Activated CD8-positive, alpha-beta memory T cell treated with anti-CD3 and anti-CD28 coated beads for 1 hour (primary cell): ENCODE data around the gene SLC27A6.

Experiments
- DNase-seq, 2 donors: peaks; one replicate each; pipeline ENCODE4 v3.0.0-alpha.2; 2020; ENCODE audit warnings: low read depth in 1 of 2; ENCODE audit errors: extremely low read depth in 1 of 2

SLC27A6 gene

GRCh38 chr5:129061849-129062248 is 96.6 kb downstream of the SLC27A6 start:
- DNase-seq = no peak

GRCh38 chr5:129063483-129064113 is 98.3 kb downstream of the SLC27A6 start:
- DNase-seq = no peak

DNA sequence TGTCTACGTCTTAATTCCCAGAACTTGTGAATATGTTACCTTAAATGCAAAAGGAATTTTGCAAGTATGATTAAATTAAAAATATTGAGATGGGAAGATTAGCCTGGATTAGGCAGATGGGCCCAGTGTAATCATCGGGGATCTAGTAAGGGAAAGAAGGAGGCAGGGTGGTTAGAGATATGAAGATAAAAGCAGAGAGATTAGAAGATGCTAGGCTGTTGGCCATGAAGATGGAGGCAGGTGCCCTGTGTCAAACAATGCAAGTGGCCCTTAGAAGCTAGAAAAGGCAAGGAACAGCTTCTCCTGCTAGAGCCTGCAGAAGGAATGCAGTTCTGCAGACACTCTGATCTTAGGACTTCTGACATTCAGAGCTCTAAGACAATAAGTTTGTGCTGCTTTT is 100.4 kb downstream of the SLC27A6 start:
- DNase-seq = no peak

- DNase-seq = no peak
Observed at GRCh38 chr5:129067745-129068144, 102.5 kb downstream of the SLC27A6 start.

DNA sequence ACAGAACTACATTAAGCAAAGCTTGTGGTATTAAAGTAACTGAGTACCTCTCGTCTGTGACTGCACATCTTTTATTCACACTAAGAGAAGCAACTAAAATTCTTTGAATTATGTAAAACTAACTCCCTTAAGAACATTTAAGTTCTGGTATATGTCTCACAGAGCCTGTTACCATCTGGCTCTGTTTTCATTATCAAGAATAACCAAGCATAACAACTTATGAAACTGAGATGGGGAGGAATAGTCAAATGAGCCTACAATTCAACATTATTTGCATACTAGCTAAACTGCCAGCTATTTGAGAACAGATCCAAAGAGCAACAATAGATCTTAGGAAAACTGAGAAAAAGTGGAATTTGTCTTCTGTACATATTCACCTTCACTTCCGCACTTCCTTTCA is 104.0 kb downstream of the SLC27A6 start:
- no peak for DNase-seq

DNA sequence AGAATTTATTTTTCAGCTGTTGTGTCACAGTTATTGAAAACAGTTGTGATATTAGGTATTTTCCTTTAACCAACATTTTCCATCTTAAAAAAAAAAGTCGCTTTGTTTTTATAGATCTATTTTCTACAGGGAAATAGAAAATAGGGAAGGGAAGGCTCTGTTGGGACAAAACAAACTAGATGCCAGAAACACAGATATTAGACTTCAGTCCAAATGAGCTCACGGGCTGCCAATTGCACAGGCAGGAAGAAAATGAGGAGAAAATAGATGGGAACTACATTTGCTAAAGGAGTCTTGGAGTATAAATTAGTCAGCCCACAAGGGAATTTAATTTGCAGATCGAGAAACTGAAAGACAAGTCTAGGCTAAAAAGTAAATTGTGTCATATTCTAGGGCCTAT is 107.8 kb downstream of the SLC27A6 start:
- no peak for DNase-seq

DNA sequence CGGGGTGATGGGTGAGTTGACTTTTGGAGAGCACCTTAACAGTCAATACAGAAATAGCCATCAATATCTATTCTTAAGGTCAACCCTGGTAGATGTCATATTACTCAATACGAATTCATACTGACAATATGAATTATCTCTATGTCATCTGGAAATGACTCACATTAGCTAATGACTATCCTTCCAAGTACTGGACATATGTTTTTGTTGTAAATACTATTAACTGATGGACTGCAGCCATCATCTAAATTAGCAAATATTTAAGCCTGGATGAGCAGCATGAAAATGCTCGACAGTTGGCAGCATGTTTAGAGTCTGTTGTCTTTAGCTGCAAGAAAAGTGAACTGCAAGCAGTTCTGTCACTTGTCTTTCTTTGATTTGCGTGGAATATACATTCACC is 109.6 kb downstream of the SLC27A6 start:
- DNase-seq = no peak

DNA sequence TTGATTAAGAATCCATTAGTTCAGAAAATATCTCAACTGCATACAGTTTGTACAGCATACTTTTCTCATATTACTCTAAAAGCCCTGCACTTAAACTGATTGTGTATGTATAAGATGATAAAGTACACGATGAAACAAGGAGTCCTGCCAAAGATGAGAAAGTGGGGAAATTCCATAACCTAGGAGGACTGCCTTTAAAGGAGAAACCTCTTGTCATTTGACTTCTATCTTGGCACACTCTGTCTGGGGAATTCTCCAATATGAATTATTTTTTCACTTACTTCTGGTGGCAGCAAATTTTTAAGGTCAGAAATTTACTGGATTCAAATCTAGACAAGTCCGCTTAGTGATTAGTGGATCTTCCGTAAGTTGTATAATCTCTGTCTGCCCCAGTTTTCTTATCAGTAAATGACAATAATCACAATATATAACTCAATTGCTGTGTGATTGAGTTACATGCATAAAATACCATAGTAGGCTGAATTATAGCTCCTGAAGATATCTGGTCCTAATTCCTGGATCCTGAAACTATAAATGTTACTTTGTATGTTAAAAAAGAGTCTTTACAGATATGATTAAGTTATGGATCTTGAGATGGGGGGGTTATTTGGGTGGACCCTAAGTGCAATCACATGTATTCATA is 112.3 kb downstream of the SLC27A6 start:
- DNase-seq = no peak

DNA sequence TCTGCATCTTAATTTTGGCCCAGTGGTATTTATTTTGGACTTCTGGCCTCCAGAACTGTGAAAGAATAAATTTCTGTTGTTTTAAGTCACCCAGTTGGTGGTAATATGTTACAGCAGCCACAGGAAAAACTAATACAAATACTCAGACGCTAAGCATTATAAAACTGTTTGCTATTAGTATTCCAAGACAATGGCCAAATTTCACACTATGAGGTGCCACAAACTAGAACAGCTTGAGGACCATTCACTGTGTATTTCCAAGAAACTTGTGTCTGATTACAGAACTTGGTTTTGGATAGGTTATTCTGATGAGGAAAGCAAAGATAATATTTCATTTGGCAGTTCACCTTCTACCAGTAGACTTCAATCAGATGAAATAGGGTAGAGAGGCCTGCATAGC is 113.0 kb downstream of the SLC27A6 start:
- DNase-seq = no peak

- DNase-seq = no peak
Observed at GRCh38 chr5:129078660-129079059, 113.4 kb downstream of the SLC27A6 start.

DNA sequence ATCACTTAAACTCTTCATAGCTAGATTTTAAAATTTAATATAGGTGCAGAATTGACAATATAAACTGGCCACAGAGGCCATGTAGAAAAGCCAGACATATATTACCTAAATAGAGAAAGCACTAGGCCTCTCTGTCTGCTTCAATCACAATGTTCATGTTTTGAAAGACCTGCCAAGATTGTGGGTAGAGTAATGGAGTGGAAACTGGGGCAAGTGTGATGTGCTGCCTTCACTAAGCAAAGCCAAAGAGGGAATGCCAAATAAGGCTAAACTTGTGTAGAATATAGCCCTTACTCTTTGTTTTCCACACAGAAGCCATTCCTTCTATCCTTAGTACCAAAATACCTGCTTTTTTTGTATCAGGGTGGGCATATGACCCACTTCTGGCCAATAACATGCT is 114.2 kb downstream of the SLC27A6 start:
- no peak for DNase-seq

DNA sequence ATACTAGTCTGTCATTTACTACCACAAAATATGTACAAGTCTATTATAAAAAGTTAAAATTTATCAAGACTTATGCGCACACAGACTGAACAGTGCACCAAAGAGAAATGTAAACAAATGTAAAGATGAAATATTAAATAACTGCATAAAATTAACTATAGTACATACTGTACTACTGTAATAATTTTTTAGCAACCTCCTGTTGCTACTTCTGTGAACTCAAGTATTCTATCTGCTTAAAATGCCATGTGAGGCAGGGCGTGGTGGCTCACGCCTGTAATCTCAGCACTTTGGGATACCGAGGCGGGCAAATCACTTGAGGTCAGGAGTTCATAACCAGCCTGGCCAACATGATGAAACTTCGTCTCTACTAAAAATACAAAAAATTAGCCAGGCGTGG is 115.5 kb downstream of the SLC27A6 start:
- no peak for DNase-seq

GRCh38 chr5:129082225-129083136 is 117.2 kb downstream of the SLC27A6 start:
- DNase-seq = no peak
